A549 (cell line): ENCODE data around the gene PTK7. TPM values are rescaled to one million over a fixed set of nuclear protein-coding genes. Genes with fewer than 3 reads are reported as not detected.

Experiments
- ATAC-seq, 2 experiments: fragments of 200-7000 bp in 1 of 2; fragments of >200 bp in 1 of 2; cut with Nextera tagmentation in 1 of 2; cut with Tn5 transposase in 1 of 2; 3 replicates each; pipeline versions ENCODE4 v1.8.0 to v1.9.1; 2018 to 2020; ENCODE audit warnings: mild to moderate bottlenecking in 1 of 2, moderate library complexity in 1 of 2
- CTCF ChIA-PET: fragments of 300-600 bp; sonication (Branson Sonifier 250); formaldehyde crosslinking; extraction: SDS; loops from one replicate; lab custom pipeline; 2021; ENCODE audit warnings: antibody characterized with exemption, inconsistent platforms; lab: Yijun Ruan, JAX
- POLR2A ChIA-PET: fragments of 350-600 bp; formaldehyde crosslinking; extraction: SDS; loops from one replicate; lab custom pipeline; 2021; ENCODE audit warnings: antibody characterized with exemption, inconsistent platforms; lab: Yijun Ruan, JAX
- DNase-seq, 2 experiments: peaks; one replicate each; pipeline versions ENCODE4 v3.0.0 to v3.0.0-alpha.2; 2011 to 2016; ENCODE audit warnings: low read depth in 1 of 2, low spot score in 1 of 2
- FAIRE-seq: peaks from 2 replicates; lab custom pipeline; 2011; peaks lifted over from hg19 to GRCh38; lab: Jason Lieb, UNC
- H3K27ac ChIP-seq, 2 experiments: fragments of >200 bp; sonication (Bioruptor Twin); formaldehyde crosslinking; 3 replicates each; pipeline ENCODE4 v1.5.1; 2016 to 2017
- H3K4me1 ChIP-seq: fragments of >200 bp; sonication (Bioruptor Twin); formaldehyde crosslinking; 3 replicates; pipeline ENCODE4 v1.6.1; 2016
- H3K4me2 ChIP-seq: fragments of >200 bp; sonication (Bioruptor Twin); formaldehyde crosslinking; 3 replicates; pipeline ENCODE4 v1.6.1; 2016
- H3K4me3 ChIP-seq: fragments of >200 bp; sonication (Bioruptor Twin); formaldehyde crosslinking; 3 replicates; pipeline ENCODE4 v1.5.1; 2016
- H3K9me3 ChIP-seq: fragments of >200 bp; sonication (Bioruptor Twin); formaldehyde crosslinking; 3 replicates; pipeline ENCODE4 v1.6.1; 2016
- BCL3 ChIP-seq: fragments of >200 bp; sonication (Bioruptor Twin); formaldehyde crosslinking; IDR thresholded peaks from 3 replicates; pipeline ENCODE4 v1.6.1; 2016
- BHLHE40 ChIP-seq: IDR thresholded peaks from 2 replicates; pipeline ENCODE4 v1.6.1; 2012; ENCODE audit warnings: low read depth, low read length, inconsistent platforms
- CBX8 ChIP-seq: fragments of 200-600 bp; sonication (generic); IDR thresholded peaks from 2 replicates; pipeline ENCODE4 v1.6.1; 2016
- CEBPB ChIP-seq, 2 experiments: fragments of >200 bp in 1 of 2; sonication (Bioruptor Twin) in 1 of 2; formaldehyde crosslinking in 1 of 2; IDR thresholded peaks; 2 replicates each; pipeline ENCODE4 v1.6.1; 2012 to 2016
- CTCF ChIP-seq: fragments of >200 bp; sonication (Bioruptor Twin); formaldehyde crosslinking; IDR thresholded peaks from 3 replicates; pipeline ENCODE4 v1.5.1; 2016
- EHF ChIP-seq: fragments of 250-450 bp; sonication (Bioruptor Pico); IDR thresholded peaks from 2 replicates; pipeline ENCODE4 v1.5.0; 2020; ENCODE audit warnings: mild to moderate bottlenecking
- EHMT2 ChIP-seq: fragments of 200-600 bp; sonication (generic); IDR thresholded peaks from 2 replicates; pipeline ENCODE4 v1.6.1; 2016; ENCODE audit warnings: antibody characterized with exemption, low read depth, mild to moderate bottlenecking, moderate library complexity
- FOSL2 ChIP-seq, 2 experiments: fragments of 450-650 bp in 1 of 2; fragments of >200 bp in 1 of 2; sonication (Bioruptor Twin) in 1 of 2; formaldehyde crosslinking; IDR thresholded peaks; 2 replicates each; pipeline versions ENCODE4 v1.5.0 to v1.6.1; 2016 to 2020; ENCODE audit warnings: mild to moderate bottlenecking in 1 of 2, moderate library complexity in 1 of 2
- HDAC2 ChIP-seq: fragments of 200-600 bp; sonication (generic); IDR thresholded peaks from 2 replicates; pipeline ENCODE4 v1.6.1; 2016
- HEYL ChIP-seq: fragments of 250-450 bp; sonication (Bioruptor Pico); IDR thresholded peaks from 2 replicates; pipeline ENCODE4 v1.8.0; 2021; ENCODE audit warnings: mild to moderate bottlenecking, moderate library complexity
- PBX3 ChIP-seq: IDR thresholded peaks from 2 replicates; pipeline ENCODE4 v1.6.1; 2012
- PHF8 ChIP-seq: fragments of 200-600 bp; sonication (generic); IDR thresholded peaks from 2 replicates; pipeline ENCODE4 v1.6.1; 2016; ENCODE audit warnings: low read depth, mild to moderate bottlenecking, antibody characterized with exemption, moderate library complexity, borderline replicate concordance
- POLR2A ChIP-seq: IDR thresholded peaks from 2 replicates; pipeline ENCODE4 v1.6.1; 2012; ENCODE audit warnings: mild to moderate bottlenecking, low read length
- POLR2AphosphoS2 ChIP-seq: conservative IDR thresholded peaks from 2 replicates; pipeline ENCODE4 v1.6.1; 2012; ENCODE audit warnings: low read length, improper control_type of control experiment, inconsistent platforms
- RARB ChIP-seq: fragments of 250-450 bp; sonication (Bioruptor Pico); IDR thresholded peaks from 2 replicates; pipeline ENCODE4 v1.8.0; 2021; ENCODE audit warnings: mild to moderate bottlenecking, moderate library complexity
- RCOR1 ChIP-seq: fragments of 150-350 bp; IDR thresholded peaks from 2 replicates; pipeline ENCODE4 v1.6.1; 2014; ENCODE audit warnings: antibody characterized with exemption, low read length, low read depth
- REST ChIP-seq: fragments of 200-600 bp; sonication (generic); IDR thresholded peaks from 2 replicates; pipeline ENCODE4 v1.6.1; 2016; ENCODE audit warnings: antibody characterized with exemption, mild to moderate bottlenecking, moderate library complexity
- SMC3 ChIP-seq: fragments of >200 bp; sonication (Bioruptor Twin); formaldehyde crosslinking; IDR thresholded peaks from 3 replicates; pipeline ENCODE4 v1.6.1; 2018; ENCODE audit warnings: inconsistent platforms
- TP53 ChIP-seq: fragments of 250-450 bp; sonication (Bioruptor Pico); IDR thresholded peaks from 2 replicates; pipeline ENCODE4 v1.5.0; 2021; ENCODE audit warnings: mild to moderate bottlenecking, moderate library complexity
- WGBS: methylation state at CpG from one replicate; pipeline ENCODE4 v1.1.6; 2017; ENCODE audit errors: missing lambda C conversion rate; 5-methylcytosine and 5-hydroxymethylcytosine counted together
- polyA plus RNA-seq, 4 experiments: library from polyadenylated mRNA; depleted of rRNA in 3 of 4; stranded (reverse); fragments of >200 nt; fragmentation: RNase III in 1 of 4; extraction: RNeasy Plus Mini Kit Qiagen cat#74134 plus additional on column Dnase treatment in 1 of 4; gene quantifications; 2 replicates in 3 of 4; 3 replicates in 1 of 4; pipeline ENCODE4 v1.2.3, GENCODE V29; 2011 to 2017
- TF ChIP-seq, protein P1 (sequence below): fragments of >200 bp; sonication (Bioruptor Twin); formaldehyde crosslinking; IDR thresholded peaks from 2 replicates; pipeline ENCODE4 v1.6.1; 2016

Gene PTK7
- polyA plus RNA-seq, 2 of the 4 experiments (the other 2 are of a cell fraction): 2.8 to 5.6 TPM

GRCh38 chr6:43053545-43054205, 22.4 kb upstream of the PTK7 start, which contains the start of gene CUL7 (continued):
- peak; percentile 41; the same call in 1 of the 2 replicates for TF ChIP-seq TP53 (CRISPR knock-in tag)
- TF ChIP-seq CBX8: no peak
- no peak for TF ChIP-seq BHLHE40
- TF ChIP-seq RCOR1: no peak
- no peak for TF ChIP-seq EHF
- TF ChIP-seq FOSL2 (IDR thresholded peaks at IDR 0.05): no peak
- TF ChIP-seq FOSL2 (CRISPR knock-in tag; IDR thresholded peaks at IDR 0.05): peak; percentile 7; the same call in 1 of the 2 replicates
- TF ChIP-seq, protein P1, sequence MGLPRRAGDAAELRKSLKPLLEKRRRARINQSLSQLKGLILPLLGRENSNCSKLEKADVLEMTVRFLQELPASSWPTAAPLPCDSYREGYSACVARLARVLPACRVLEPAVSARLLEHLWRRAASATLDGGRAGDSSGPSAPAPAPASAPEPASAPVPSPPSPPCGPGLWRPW: no peak
- TF ChIP-seq PBX3: peak; percentile 62; the same call in 1 of the 2 replicates
- TF ChIP-seq HEYL: no peak
- no peak for TF ChIP-seq RARB (CRISPR knock-in tag)
- TF ChIP-seq POLR2A: peak; percentile 80
- peak; percentile 66; the same call in 2 of the 3 replicates for TF ChIP-seq BCL3
- TF ChIP-seq, all 56 proteins: peak for 11

GRCh38 chr6:43054206-43054943, 21.7 kb upstream of the PTK7 start:
- no peak for FAIRE-seq
- Histone ChIP-seq H3K4me1 (peaks cover 21% of the 10 kb centered on the region), H3K4me2 (peak overlapping the region; percentile 98), H3K4me3 (peak overlapping the region; percentile 94), H3K27ac (peak overlapping the region; percentile 99 to 100), H3K9me3 (no peaks in the 10 kb centered on the region)
- CTCF ChIA-PET: interaction anchor here (0.6 to 1.9 kb wide), 9 partner anchors 10 to 452 kb away, joined by 3 to 6 read pairs (median 4); no protein-coding TSS in a partner anchor
- WGBS: 82% methylated on average over 15 of the region's 17 CpGs
- no peak for DNase-seq
- ATAC-seq: no peak
- POLR2A ChIA-PET: interaction anchor here (0.7 to 2.1 kb wide), 7 partner anchors 9 to 126 kb away, joined by 3 to 15 read pairs (median 4); partner anchors contain the start of genes CNPY3, KLHDC3, MEA1 and PPP2R5D
- TF ChIP-seq SMC3 (no peak), CEBPB (IDR thresholded peaks at IDR 0.05) (no peak), POLR2AphosphoS2 (no peak), CTCF (no peak), EHMT2 (no peak), EHF (no peak), PHF8 (no peak), HEYL (no peak), HDAC2 (no peak), REST (no peak)
- TF ChIP-seq, all 56 proteins: peak for 0
